AG04449 (cell line): ENCODE results near the gene PLOD2.

Experiments
- CTCF ChIA-PET: fragments of 350-600 bp; formaldehyde crosslinking; extraction: SDS; loops from one replicate; lab custom pipeline; 2021; ENCODE audit warnings: antibody characterized with exemption; lab: Yijun Ruan, JAX
- POLR2A ChIA-PET: fragments of 400-600, 350-600 bp; formaldehyde crosslinking; extraction: SDS; loops from one replicate; lab custom pipeline; 2020; ENCODE audit warnings: antibody characterized with exemption, inconsistent platforms; lab: Yijun Ruan, JAX
- DNase-seq: peaks from one replicate; pipeline ENCODE4 v3.0.0-alpha.2; 2010; ENCODE audit warnings: low read depth, low spot score
- H3K4me3 ChIP-seq: 2 replicates; pipeline ENCODE4 v1.5.1; 2011; ENCODE audit warnings: low read depth, mild to moderate bottlenecking, control low read depth, low read length
- CTCF ChIP-seq: IDR thresholded peaks from one replicate; pipeline ENCODE4 v1.5.1; 2011; ENCODE audit warnings: mild to moderate bottlenecking, moderate library complexity, low read length, control low read depth, inconsistent platforms; ENCODE audit not compliant: insufficient read depth; ENCODE audit errors: missing control alignments

The PLOD2 gene

GRCh38 chr3:146184241-146185015 is 23.4 kb upstream of the PLOD2 start:
- H3K4me3 ChIP-seq: no peak overlapping the region
- ChIA-PET CTCF (interaction anchor here (1.0 to 3.5 kb wide), 9 partner anchors 13 to 410 kb away, joined by 3 to 45 read pairs (median 4); no protein-coding TSS in a partner anchor), POLR2A (interaction anchor here (1.7 kb wide), 1 partner anchor 23 kb away, joined by 4 read pairs; the partner anchor contains the start of gene PLOD2)
- no peak for DNase-seq
- no peak for TF ChIP-seq CTCF

DNA sequence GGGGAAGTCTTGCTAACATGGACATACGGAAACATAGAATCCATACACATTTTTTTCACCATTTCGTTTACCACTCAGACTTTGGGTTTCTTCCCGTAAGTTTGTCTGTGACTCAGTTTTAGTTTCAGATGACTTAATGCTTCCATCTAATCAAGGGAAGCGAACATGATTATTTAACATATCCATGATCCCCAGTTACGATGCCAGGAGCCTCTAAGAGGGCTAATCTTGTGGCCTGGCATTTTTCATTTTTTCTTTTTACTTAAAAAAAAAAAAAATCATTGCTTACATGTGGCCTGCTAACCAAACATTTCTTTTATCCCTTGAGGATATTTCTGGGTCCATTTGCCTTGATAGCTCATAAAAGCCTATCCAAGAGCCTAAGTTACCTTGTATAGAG is 20.2 kb upstream of the PLOD2 start:
- no peak for TF ChIP-seq CTCF
- no peak overlapping the region for H3K4me3 ChIP-seq
- POLR2A ChIA-PET: no interaction called here
- no peak for DNase-seq
- CTCF ChIA-PET: interaction anchor here (1.1 to 2.2 kb wide), 3 partner anchors 9 to 116 kb away, joined by 3 to 13 read pairs (median 5); no protein-coding TSS in a partner anchor

DNA sequence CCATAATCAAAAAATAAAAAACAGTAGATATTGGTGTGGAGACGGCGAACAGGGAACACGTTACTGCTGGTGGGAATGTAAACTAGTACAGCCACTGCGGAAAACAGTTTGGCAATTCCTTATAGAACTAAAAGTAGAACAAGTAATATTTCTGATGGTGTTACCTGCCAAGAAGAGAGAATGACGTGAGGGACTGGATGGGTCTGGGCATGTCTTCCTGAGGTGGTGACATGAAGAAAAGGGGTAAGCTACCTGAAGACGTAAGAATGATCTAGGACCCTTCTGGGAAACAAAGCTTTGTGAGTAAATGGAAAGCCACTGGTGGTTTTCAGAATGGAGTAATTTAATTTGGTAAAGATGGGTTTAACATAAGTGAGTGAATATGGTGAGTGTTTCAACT is 19.4 kb upstream of the PLOD2 start:
- TF ChIP-seq CTCF: no peak
- no peak overlapping the region for H3K4me3 ChIP-seq
- DNase-seq: no peak
- ChIA-PET POLR2A (no interaction called here), CTCF (interaction anchor here (0.6 to 2.2 kb wide), 4 partner anchors 10 to 147 kb away, joined by 3 to 13 read pairs (median 4); no protein-coding TSS in a partner anchor)

DNA sequence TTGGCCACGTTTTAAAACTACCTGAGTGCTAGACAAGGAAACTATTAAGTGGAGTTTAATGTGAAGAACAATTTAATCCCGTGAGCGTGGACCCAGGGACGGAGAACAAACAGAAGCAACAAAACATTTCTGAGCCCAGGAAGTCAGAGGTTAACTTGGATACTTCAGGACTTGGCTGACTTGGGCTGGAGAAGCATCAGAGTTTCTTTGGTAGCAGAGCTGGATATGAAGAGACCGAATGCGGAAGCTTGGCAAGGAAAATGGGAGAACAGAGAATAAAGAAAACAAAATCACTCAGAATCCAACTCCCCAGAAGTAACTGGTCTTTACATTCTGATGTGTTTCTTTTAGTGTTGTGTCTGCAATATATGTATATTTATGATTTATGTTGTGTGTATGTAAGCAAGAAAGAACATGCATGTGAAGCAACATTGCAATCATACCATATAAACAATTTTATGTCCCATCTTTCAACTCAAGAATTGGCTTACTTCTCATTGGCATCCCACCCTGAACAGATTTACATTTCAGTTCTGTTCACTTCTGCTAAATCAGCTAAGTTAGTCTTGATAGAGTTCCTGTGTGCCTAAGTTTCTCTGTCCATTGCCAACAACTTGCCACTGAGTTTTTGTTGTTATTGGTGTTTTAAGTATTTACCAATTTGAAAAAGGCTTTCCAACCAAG is 17.2 kb upstream of the PLOD2 start:
- no peak overlapping the region for H3K4me3 ChIP-seq
- ChIA-PET POLR2A (interaction anchor here (0.7 kb wide), 1 partner anchor 17 kb away, joined by 3 read pairs; the partner anchor contains the start of gene PLOD2), CTCF (interaction anchor here (2.1 to 3.7 kb wide), 5 partner anchors 8 to 149 kb away, joined by 5 to 56 read pairs (median 7); no protein-coding TSS in a partner anchor)
- no peak for DNase-seq
- no peak for TF ChIP-seq CTCF

DNA sequence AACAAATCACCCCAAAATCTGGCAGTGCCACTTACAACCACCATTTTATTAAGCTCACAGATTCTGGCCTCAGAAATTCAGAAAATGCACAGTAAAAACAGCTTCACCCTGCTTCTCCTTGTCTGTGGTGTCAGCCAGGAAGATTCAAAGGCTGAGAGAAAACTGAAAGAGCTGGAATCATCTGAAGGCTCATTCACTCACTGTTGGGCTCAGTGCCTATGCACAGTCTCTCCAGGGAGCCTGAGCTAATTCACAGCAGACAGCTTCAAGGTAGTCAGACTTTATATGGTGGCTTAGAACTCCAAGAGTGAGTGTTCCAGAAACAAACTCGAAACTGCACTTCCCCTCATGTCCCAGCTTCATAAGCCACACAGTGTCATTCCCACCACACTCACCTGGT is 16.5 kb upstream of the PLOD2 start:
- CTCF ChIA-PET: interaction anchor here (0.7 to 3.7 kb wide), 8 partner anchors 8 to 400 kb away, joined by 3 to 56 read pairs (median 5); no protein-coding TSS in a partner anchor

More for the DNA sequence above, 16.5 kb upstream of the PLOD2 start:
- no peak for TF ChIP-seq CTCF
- no peak for DNase-seq
- POLR2A ChIA-PET: interaction anchor here (0.7 kb wide), 1 partner anchor 16 kb away, joined by 3 read pairs; the partner anchor contains the start of gene PLOD2
- H3K4me3 ChIP-seq: no peak overlapping the region
